Measurements from ENCODE around the gene SETD6. TPM values are rescaled to one million over a fixed set of nuclear protein-coding genes. Genes with fewer than 3 reads are reported as not detected.

Gene SETD6
- total RNA-seq, 4 donors from 2014 or later, result 30.8 to 40.2 (median 38.4) TPM

DNA sequence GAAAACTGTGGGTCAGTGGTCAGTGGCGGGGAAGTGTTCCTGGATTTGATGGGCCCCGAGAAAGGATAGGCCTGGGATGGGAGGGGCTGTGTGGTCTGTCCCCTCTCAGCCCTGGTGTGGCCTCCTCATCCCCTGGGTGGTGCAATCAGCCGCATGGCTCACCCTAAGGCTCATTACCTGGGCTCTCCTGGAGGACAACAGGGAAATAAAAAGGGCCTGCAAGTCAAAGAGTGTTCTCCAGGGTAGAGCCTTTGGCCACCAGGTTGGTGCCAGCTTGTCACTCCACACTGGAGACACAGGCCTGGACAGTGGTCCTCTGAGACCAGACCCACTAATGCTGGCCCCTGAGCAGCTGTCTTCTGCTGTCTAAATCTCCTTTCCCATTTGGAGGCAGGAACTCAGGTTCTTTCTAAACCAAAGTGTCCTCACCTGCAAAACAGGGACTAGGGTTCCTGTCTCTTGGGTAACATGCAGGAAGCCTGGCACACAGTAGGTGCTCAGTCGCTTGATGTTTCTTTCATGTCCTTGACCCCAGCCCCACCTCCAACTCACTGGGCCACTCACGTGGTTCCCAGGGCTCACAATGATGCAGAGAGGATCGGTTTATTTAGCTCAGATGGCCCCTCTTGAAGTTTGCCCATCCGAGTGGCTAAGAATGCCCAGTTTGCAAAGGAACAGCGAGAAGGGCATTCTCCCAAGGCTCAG is 12.9 kb upstream of the SETD6 start:
- Histone ChIP-seq H3K9me3 (no peaks in the 10 kb centered on the region), H3K27ac (no peak overlapping the region), H3K4me1 (peaks cover 4 to 6% of the 10 kb centered on the region in 2 donors), H3K4me3 (no peak overlapping the region), H3K36me3 (no peaks in the 10 kb centered on the region), H3K27me3 (peaks cover 12 to 21% (median 17%) of the 10 kb centered on the region in 3 donors)
- DNase-seq, result peak in 1 of 2 donors; percentile 2
- no peak for ATAC-seq
- intact Hi-C loops (cut with DNase I; ENCODE audit: low total_unique reads), result no loop called here
- TF ChIP-seq, protein P1, sequence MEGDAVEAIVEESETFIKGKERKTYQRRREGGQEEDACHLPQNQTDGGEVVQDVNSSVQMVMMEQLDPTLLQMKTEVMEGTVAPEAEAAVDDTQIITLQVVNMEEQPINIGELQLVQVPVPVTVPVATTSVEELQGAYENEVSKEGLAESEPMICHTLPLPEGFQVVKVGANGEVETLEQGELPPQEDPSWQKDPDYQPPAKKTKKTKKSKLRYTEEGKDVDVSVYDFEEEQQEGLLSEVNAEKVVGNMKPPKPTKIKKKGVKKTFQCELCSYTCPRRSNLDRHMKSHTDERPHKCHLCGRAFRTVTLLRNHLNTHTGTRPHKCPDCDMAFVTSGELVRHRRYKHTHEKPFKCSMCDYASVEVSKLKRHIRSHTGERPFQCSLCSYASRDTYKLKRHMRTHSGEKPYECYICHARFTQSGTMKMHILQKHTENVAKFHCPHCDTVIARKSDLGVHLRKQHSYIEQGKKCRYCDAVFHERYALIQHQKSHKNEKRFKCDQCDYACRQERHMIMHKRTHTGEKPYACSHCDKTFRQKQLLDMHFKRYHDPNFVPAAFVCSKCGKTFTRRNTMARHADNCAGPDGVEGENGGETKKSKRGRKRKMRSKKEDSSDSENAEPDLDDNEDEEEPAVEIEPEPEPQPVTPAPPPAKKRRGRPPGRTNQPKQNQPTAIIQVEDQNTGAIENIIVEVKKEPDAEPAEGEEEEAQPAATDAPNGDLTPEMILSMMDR (IDR thresholded peaks at IDR 0.05 in 4 of 5, conservative IDR thresholded peaks at IDR 0.05 in 1 of 5), result no peak
- no peak for TF ChIP-seq POLR2A (IDR thresholded peaks at IDR 0.05)
- in situ Hi-C loops (cut with MboI; ENCODE audit: low sequenced_read_pairs in 4 of 4), result loop anchor here in 2 of 4 donors (25.0 kb wide), 2 partner anchors 160 to 235 kb away; partner anchors contain the start of gene GOT2 (in 1 of the 2)

DNA sequence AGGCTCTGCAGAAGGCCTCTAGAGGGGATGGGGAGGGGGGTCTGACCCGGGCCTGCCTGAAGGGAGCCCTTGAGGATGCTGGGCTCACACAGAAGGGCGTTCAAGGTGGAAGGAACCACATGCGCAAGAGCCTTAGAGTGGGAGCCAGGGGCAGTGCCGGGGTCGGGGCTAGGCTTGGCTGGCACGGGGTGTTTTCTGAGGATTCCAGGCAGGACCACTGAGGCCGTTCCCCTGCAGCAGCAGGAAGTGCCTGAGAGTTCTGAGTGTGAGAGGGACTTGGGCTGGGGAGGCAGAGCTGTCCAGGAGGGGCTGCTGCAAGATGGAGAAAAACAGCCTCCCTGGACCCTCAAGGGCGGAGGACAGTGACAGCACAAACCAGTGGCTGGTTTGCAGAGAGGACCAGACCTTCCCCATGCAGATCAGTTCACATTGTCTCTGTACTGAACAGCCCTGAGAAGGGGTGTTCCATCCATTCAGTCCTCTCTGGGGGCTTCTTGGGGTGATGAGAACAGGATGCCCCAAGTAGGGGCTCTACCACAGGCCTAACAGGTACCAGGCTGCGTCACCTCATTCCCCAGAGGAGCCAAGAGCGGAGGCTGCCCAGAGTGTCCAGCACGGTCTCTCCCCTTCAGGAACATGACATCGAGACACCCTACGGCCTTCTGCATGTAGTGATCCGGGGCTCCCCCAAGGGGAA is 12.0 kb upstream of the SETD6 start:
- Histone ChIP-seq H3K27me3 (peaks cover 12 to 21% (median 17%) of the 10 kb centered on the region in 3 donors), H3K4me3 (no peak overlapping the region), H3K36me3 (no peaks in the 10 kb centered on the region), H3K4me1 (peaks cover 4 to 6% of the 10 kb centered on the region in 2 donors), H3K27ac (no peak overlapping the region), H3K9me3 (no peaks in the 10 kb centered on the region)
- DNase-seq, result peak in 1 of 2 donors; percentile 7
- TF ChIP-seq, protein P1 (IDR thresholded peaks at IDR 0.05 in 4 of 5, conservative IDR thresholded peaks at IDR 0.05 in 1 of 5), result no peak
- TF ChIP-seq POLR2A (IDR thresholded peaks at IDR 0.05), result no peak
- in situ Hi-C loops (cut with MboI; ENCODE audit: low sequenced_read_pairs in 4 of 4) (loop anchor here in 2 of 4 donors (25.0 kb wide), 2 partner anchors 159 to 234 kb away; partner anchors contain the start of gene GOT2 (in 1 of the 2)), intact Hi-C loops (cut with DNase I; ENCODE audit: low total_unique reads) (no loop called here)
- ATAC-seq, result no peak

DNA sequence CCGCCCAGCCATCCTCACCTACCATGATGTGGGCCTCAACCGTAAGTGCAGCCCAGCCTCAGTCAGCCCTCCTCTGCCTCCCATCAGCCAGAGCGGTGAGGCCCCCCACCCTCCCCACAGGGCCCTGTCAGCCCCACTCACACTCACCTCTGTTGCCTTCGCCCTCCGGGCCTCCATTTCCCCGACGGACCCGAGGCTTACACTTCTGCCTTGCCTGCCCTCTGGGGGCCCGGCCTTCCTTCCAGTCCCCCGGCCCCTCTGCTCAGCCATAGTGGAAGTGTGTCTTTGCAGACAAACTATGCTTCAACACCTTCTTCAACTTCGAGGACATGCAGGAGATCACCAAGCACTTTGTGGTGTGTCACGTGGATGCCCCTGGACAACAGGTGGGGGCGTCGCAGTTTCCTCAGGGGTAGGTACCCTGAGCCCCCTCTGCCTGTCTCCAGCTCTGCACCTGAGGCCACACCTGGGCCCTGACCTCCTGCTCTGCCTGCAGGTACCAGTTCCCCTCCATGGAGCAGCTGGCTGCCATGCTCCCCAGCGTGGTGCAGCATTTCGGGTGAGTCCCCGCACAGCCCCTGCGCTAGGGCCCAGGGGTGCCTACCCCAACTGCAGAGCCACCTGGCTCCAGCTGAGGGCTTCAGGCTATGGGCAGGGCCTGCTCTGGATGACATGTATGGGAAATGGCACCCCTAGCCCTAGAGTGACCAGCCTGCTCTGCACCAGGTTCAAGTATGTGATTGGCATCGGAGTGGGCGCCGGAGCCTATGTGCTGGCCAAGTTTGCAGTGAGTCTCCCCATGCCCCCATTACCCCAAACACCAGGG is 11.2 kb upstream of the SETD6 start:
- ATAC-seq, result no peak
- Histone ChIP-seq H3K4me3 (no peak overlapping the region), H3K27ac (no peak overlapping the region), H3K27me3 (peaks cover 12 to 21% (median 17%) of the 10 kb centered on the region in 3 donors), H3K36me3 (no peaks in the 10 kb centered on the region), H3K9me3 (no peaks in the 10 kb centered on the region), H3K4me1 (peaks cover 4 to 6% of the 10 kb centered on the region in 2 donors)
- TF ChIP-seq POLR2A (IDR thresholded peaks at IDR 0.05), result no peak
- TF ChIP-seq, protein P1 (IDR thresholded peaks at IDR 0.05 in 4 of 5, conservative IDR thresholded peaks at IDR 0.05 in 1 of 5), result no peak
- peak in 1 of 2 donors; percentile 7 for DNase-seq
- in situ Hi-C loops (cut with MboI; ENCODE audit: low sequenced_read_pairs in 4 of 4) (loop anchor here in 2 of 4 donors (25.0 kb wide), 2 partner anchors 158 to 233 kb away; partner anchors contain the start of gene GOT2 (in 1 of the 2)), intact Hi-C loops (cut with DNase I; ENCODE audit: low total_unique reads) (no loop called here)

All from gastrocnemius medialis (tissue), 4 donors.